Measurements from ENCODE around the gene PRKD1. TPM values are rescaled to one million over a fixed set of nuclear protein-coding genes. Genes with fewer than 3 reads are reported as not detected.

The PRKD1 gene
- total and polyA plus RNA-seq, 2 donors (not counting 1 experiment from before 2014, with no cell fraction given), result 0.03 to 4.3 TPM

DNA sequence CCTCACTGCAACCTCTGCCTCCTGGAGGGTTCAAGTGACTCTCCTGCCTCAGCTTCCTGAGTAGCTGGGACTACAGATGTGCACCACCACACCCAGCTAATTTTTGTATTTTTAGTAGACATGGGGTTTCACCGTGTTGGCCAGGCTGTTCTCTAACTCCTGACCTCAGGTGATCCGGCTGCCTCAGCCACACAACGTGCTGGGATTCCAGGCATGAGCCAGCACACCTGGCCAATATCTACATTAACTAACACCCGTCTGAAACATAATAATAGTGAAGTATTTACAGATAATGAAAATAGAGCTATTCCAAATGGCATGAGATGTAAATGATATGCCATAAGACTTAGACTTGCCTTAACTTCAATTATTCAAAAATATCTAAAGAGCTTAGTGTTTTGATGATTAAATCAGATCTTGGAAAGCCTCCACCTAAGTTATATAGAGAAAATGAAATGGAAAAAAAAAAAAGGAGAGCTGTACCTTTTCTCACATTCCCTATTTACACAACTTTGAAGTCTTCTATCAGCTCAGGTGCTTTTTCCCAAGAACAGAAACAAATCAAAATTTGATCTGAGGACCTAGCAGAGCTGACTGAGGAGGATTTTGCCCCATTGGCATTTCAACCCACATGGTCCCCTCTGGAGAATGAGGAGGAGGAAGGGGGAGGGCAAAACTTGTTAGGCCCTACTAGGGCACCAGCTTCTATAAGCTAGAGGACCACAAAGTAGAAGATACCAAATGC lies 309.2 kb downstream of the PRKD1 start:
- no peak overlapping the region for H3K9ac ChIP-seq (ENCODE audit: low read length)
- ATAC-seq (ENCODE audit: low read depth), result no peak
- intact Hi-C loops (cut with micrococcal nuclease), result no loop called here
- H3K4me3 ChIP-seq (ENCODE audit: control extremely low read depth in 1 of 5, extremely low read depth in 1 of 5, insufficient read depth in 1 of 5, low read depth in 2 of 5, low read length in 4 of 5), result no peak overlapping the region
- no peak overlapping the region for H3K4me3 Mint-ChIP-seq
- H3K27ac ChIP-seq (ENCODE audit: low read length in 2 of 2), result no peak overlapping the region
- no peak overlapping the region for H3K4me2 ChIP-seq (replicated peaks; ENCODE audit: low read depth, low read length, poor library complexity, severe bottlenecking)
- CTCF ChIA-PET, result no interaction called here
- no peak overlapping the region for H3K27ac Mint-ChIP-seq
- H3K36me3 ChIP-seq (replicated peaks in 1 of 2; ENCODE audit: control extremely low read depth in 1 of 2, control insufficient read depth in 1 of 2, extremely low read depth in 1 of 2, insufficient read depth in 2 of 2, low read length in 1 of 2), result no peaks in the 10 kb centered on the region
- H3K9me3 Mint-ChIP-seq (ENCODE audit: insufficient read depth), result peaks cover 3% of the 10 kb centered on the region
- TF ChIP-seq EZH2 (IDR thresholded peaks at IDR 0.05; ENCODE audit: borderline replicate concordance, insufficient read depth, low read depth, low read length, poor library complexity, severe bottlenecking), result no peak
- TF ChIP-seq, protein P1, sequence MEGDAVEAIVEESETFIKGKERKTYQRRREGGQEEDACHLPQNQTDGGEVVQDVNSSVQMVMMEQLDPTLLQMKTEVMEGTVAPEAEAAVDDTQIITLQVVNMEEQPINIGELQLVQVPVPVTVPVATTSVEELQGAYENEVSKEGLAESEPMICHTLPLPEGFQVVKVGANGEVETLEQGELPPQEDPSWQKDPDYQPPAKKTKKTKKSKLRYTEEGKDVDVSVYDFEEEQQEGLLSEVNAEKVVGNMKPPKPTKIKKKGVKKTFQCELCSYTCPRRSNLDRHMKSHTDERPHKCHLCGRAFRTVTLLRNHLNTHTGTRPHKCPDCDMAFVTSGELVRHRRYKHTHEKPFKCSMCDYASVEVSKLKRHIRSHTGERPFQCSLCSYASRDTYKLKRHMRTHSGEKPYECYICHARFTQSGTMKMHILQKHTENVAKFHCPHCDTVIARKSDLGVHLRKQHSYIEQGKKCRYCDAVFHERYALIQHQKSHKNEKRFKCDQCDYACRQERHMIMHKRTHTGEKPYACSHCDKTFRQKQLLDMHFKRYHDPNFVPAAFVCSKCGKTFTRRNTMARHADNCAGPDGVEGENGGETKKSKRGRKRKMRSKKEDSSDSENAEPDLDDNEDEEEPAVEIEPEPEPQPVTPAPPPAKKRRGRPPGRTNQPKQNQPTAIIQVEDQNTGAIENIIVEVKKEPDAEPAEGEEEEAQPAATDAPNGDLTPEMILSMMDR (IDR thresholded peaks at IDR 0.05), result no peak
- DNase-seq, result no peak
- H4K20me1 ChIP-seq (ENCODE audit: control insufficient read depth, insufficient read depth, low read length, poor library complexity, severe bottlenecking), result no peaks in the 10 kb centered on the region
- H3K79me2 ChIP-seq (ENCODE audit: control insufficient read depth, insufficient read depth, low read length), result no peaks in the 10 kb centered on the region
- POLR2A ChIA-PET, result interaction anchor here (0.6 kb wide), 1 partner anchor 221 kb away, joined by 4 read pairs; no protein-coding TSS in a partner anchor
- H3K4me1 ChIP-seq (ENCODE audit: control insufficient read depth in 2 of 2, insufficient read depth in 2 of 2, low read length in 2 of 2), result no peaks in the 10 kb centered on the region
- peaks cover 0 to 7% (median 3%) of the 10 kb centered on the region in 3 donors for H3K9me3 ChIP-seq (ENCODE audit: control extremely low read depth in 1 of 3, control insufficient read depth in 2 of 3, insufficient read depth in 1 of 3, low read length in 2 of 3)
- H3K27me3 ChIP-seq (replicated peaks in 1 of 4; ENCODE audit: control extremely low read depth in 1 of 4, control insufficient read depth in 3 of 4, insufficient read depth in 4 of 4, low read length in 3 of 4), result no peaks in the 10 kb centered on the region
- WGBS (ENCODE audit: insufficient coverage), result no CpG with 5 or more reads among the region's 4 CpGs
- no peaks in the 10 kb centered on the region for H3K27me3 Mint-ChIP-seq
- no peak overlapping the region for H2AFZ ChIP-seq (ENCODE audit: insufficient read depth, low read depth, low read length, poor library complexity, severe bottlenecking)
- H3K4me1 Mint-ChIP-seq, result no peaks in the 10 kb centered on the region

DNA sequence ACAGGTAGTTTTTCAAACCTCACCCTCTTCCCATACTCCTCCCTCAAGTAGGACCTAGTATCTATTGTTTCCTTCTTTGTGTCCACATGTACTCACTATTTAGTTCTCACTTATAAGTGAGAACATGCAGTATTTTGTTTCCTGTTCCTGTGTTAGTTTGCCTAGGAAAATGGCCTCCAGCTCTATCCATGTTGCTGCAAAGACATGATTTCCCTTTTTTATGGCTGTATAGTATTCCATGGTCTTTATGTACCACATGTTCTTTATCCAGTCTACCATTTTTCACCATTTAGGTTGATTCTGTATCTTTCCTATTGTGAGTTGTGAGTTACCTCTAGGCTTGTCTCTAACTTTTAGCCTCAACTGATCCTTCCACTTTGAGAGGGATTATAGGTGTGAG lies 310.7 kb downstream of the PRKD1 start:
- Histone ChIP-seq H2AFZ (ENCODE audit: insufficient read depth, low read depth, low read length, poor library complexity, severe bottlenecking) (no peak overlapping the region), H3K9me3 (ENCODE audit: control extremely low read depth in 1 of 3, control insufficient read depth in 2 of 3, insufficient read depth in 1 of 3, low read length in 2 of 3) (peaks cover 0 to 3% (median 3%) of the 10 kb centered on the region in 3 donors), H3K9ac (ENCODE audit: low read length) (no peak overlapping the region), H3K4me3 (ENCODE audit: control extremely low read depth in 1 of 5, extremely low read depth in 1 of 5, insufficient read depth in 1 of 5, low read depth in 2 of 5, low read length in 4 of 5) (no peak overlapping the region), H3K79me2 (ENCODE audit: control insufficient read depth, insufficient read depth, low read length) (no peaks in the 10 kb centered on the region), H3K27me3 (replicated peaks in 1 of 4; ENCODE audit: control extremely low read depth in 1 of 4, control insufficient read depth in 3 of 4, insufficient read depth in 4 of 4, low read length in 3 of 4) (no peaks in the 10 kb centered on the region), H3K4me2 (replicated peaks; ENCODE audit: low read depth, low read length, poor library complexity, severe bottlenecking) (no peak overlapping the region), H3K4me1 (ENCODE audit: control insufficient read depth in 2 of 2, insufficient read depth in 2 of 2, low read length in 2 of 2) (no peaks in the 10 kb centered on the region), H4K20me1 (ENCODE audit: control insufficient read depth, insufficient read depth, low read length, poor library complexity, severe bottlenecking) (no peaks in the 10 kb centered on the region), H3K36me3 (replicated peaks in 1 of 2; ENCODE audit: control extremely low read depth in 1 of 2, control insufficient read depth in 1 of 2, extremely low read depth in 1 of 2, insufficient read depth in 2 of 2, low read length in 1 of 2) (no peaks in the 10 kb centered on the region), H3K27ac (ENCODE audit: low read length in 2 of 2) (no peak overlapping the region)
- Mint-ChIP-seq H3K4me1 (no peaks in the 10 kb centered on the region), H3K4me3 (no peak overlapping the region), H3K9me3 (ENCODE audit: insufficient read depth) (peaks cover 3% of the 10 kb centered on the region), H3K27ac (no peak overlapping the region), H3K27me3 (no peaks in the 10 kb centered on the region)
- ChIA-PET CTCF (no interaction called here), POLR2A (no interaction called here)
- DNase-seq (no peak), ATAC-seq (ENCODE audit: low read depth) (no peak)
- TF ChIP-seq EZH2 (IDR thresholded peaks at IDR 0.05; ENCODE audit: borderline replicate concordance, insufficient read depth, low read depth, low read length, poor library complexity, severe bottlenecking), result no peak
- TF ChIP-seq, protein P1 (IDR thresholded peaks at IDR 0.05), result no peak
- intact Hi-C loops (cut with micrococcal nuclease), result no loop called here
